Measurements from ENCODE around the gene KCTD1. TPM values are rescaled to one million over a fixed set of nuclear protein-coding genes. Genes with fewer than 3 reads are reported as not detected.
"Not testable (repeated sequence)": the region's sequence is repeated elsewhere in the genome, so short reads cannot be mapped to it uniquely, and the experiment has no call there.

Gene KCTD1
- total RNA-seq, 1 experiment from 2014 or later = 4.9 TPM

DNA sequence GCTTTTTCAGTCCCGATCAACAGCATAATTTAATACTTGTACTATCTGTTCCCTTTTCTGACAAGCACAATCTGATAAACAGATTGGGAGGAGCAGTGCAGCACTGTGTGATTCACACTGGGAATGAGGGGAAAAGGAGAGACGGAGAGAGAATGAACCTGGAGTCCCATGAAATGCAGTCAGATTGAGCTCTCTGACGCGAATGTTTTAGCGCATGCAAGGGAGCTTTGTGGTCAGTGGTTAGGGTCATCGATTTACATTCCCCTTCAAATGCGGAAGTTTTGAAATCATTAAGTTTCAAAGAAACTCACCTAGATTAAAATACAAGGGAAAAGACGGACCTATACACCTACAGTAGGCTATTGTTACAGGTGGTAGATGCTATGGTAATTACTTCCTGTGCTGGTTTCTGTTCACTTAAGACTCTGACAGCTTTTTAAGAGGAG, 99.6 kb downstream of the KCTD1 start:
- no peak for DNase-seq

GRCh38 chr18:26443853-26444252, 104.5 kb downstream of the KCTD1 start:
- DNase-seq = no peak
- Histone ChIP-seq H3K9ac (ENCODE audit: low read length) (no peak overlapping the region), H4K20me1 (ENCODE audit: insufficient read depth, low read depth, low read length) (no peaks in the 10 kb centered on the region), H3K27ac (ENCODE audit: low read length) (no peak overlapping the region), H3K9me2 (replicated peaks; ENCODE audit: insufficient read depth, low read length) (no peaks in the 10 kb centered on the region), H3K4me1 (ENCODE audit: low read length) (peaks cover 25% of the 10 kb centered on the region), H3K4me2 (ENCODE audit: low read depth, low read length, poor library complexity, severe bottlenecking) (no peak overlapping the region), H3K79me2 (ENCODE audit: low read length) (no peaks in the 10 kb centered on the region), H3K9me3 (ENCODE audit: low read length) (no peaks in the 10 kb centered on the region), H3K36me3 (ENCODE audit: insufficient read depth, low read length) (no peaks in the 10 kb centered on the region), H3K27me3 (ENCODE audit: low read length) (no peaks in the 10 kb centered on the region), H2AFZ (ENCODE audit: low read length) (no peak overlapping the region), H3K4me3 (ENCODE audit: low read length) (no peak overlapping the region)

More for the DNA sequence above, 99.6 kb downstream of the KCTD1 start:
- no peaks in the 10 kb centered on the region for H4K20me1 ChIP-seq (ENCODE audit: insufficient read depth, low read depth, low read length)
- H3K27me3 ChIP-seq (ENCODE audit: low read length) = no peaks in the 10 kb centered on the region
- no peaks in the 10 kb centered on the region for H3K9me2 ChIP-seq (replicated peaks; ENCODE audit: insufficient read depth, low read length)
- no peaks in the 10 kb centered on the region for H3K79me2 ChIP-seq (ENCODE audit: low read length)
- H3K36me3 ChIP-seq (ENCODE audit: insufficient read depth, low read length) = no peaks in the 10 kb centered on the region
- H3K4me3 ChIP-seq (ENCODE audit: low read length) = no peak overlapping the region
- H3K4me1 ChIP-seq (ENCODE audit: low read length) = peaks cover 5% of the 10 kb centered on the region; the same call in 1 of the 2 replicates
- H3K27ac ChIP-seq (ENCODE audit: low read length) = no peak overlapping the region
- no peak overlapping the region for H3K9ac ChIP-seq (ENCODE audit: low read length)
- no peaks in the 10 kb centered on the region for H3K9me3 ChIP-seq (ENCODE audit: low read length)
- no peak overlapping the region for H2AFZ ChIP-seq (ENCODE audit: low read length)
- H3K4me2 ChIP-seq (ENCODE audit: low read depth, low read length, poor library complexity, severe bottlenecking) = no peak overlapping the region

DNA sequence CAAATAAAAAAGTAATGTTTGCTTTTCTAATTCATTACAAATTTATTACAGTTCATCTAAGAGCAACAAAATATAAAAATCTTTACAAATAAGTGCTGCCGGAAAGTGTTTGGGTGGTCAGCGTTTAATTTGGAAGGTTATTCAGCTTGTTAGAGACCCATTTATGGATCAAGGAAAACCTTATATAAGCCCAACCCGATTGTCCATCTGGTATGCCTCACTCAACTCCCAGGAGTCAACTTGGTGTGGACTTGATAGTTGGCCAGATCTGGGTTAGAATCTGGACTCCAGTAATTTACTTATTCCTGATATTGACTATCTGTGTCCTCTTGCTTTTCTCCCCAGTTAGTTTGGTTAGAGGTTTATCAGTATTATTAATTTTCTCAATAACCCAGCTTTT, 106.2 kb downstream of the KCTD1 start:
- Histone ChIP-seq H3K27me3 (ENCODE audit: low read length) (no peaks in the 10 kb centered on the region), H3K4me2 (ENCODE audit: low read depth, low read length, poor library complexity, severe bottlenecking) (no peak overlapping the region), H3K9me3 (ENCODE audit: low read length) (no peaks in the 10 kb centered on the region), H3K4me1 (ENCODE audit: low read length) (peaks cover 32% of the 10 kb centered on the region), H3K36me3 (ENCODE audit: insufficient read depth, low read length) (no peaks in the 10 kb centered on the region), H3K4me3 (ENCODE audit: low read length) (no peak overlapping the region), H2AFZ (ENCODE audit: low read length) (no peak overlapping the region), H3K9me2 (replicated peaks; ENCODE audit: insufficient read depth, low read length) (no peaks in the 10 kb centered on the region), H3K9ac (ENCODE audit: low read length) (no peak overlapping the region), H3K27ac (ENCODE audit: low read length) (no peak overlapping the region), H3K79me2 (ENCODE audit: low read length) (no peaks in the 10 kb centered on the region), H4K20me1 (ENCODE audit: insufficient read depth, low read depth, low read length) (no peaks in the 10 kb centered on the region)
- no peak for DNase-seq

DNA sequence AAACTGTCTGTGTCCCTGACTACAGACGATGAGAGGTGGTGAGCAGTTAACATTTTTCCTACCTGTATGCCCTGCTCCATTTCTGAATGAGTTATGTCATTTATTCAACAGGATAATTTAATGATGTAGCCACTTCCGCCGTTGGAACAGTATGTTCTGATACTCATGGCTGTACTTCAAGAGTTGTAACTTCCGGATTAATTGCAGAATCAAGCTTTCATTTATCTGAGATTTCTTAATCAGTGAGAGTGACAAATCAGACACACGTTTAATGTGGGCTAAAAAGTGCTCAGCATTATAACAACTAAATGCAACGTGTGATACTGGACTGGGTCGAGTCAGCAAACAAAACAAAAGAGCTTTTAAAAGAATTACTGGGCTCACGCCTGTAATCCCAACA, 107.7 kb downstream of the KCTD1 start:
- Histone ChIP-seq H3K9me3 (ENCODE audit: low read length) (no peaks in the 10 kb centered on the region), H3K4me1 (ENCODE audit: low read length) (peaks cover 37% of the 10 kb centered on the region), H3K36me3 (ENCODE audit: insufficient read depth, low read length) (no peaks in the 10 kb centered on the region), H3K79me2 (ENCODE audit: low read length) (no peaks in the 10 kb centered on the region), H3K9me2 (replicated peaks; ENCODE audit: insufficient read depth, low read length) (no peaks in the 10 kb centered on the region), H3K27me3 (ENCODE audit: low read length) (no peaks in the 10 kb centered on the region), H4K20me1 (ENCODE audit: insufficient read depth, low read depth, low read length) (no peaks in the 10 kb centered on the region), H3K27ac (ENCODE audit: low read length) (no peak overlapping the region), H3K9ac (ENCODE audit: low read length) (no peak overlapping the region), H3K4me2 (ENCODE audit: low read depth, low read length, poor library complexity, severe bottlenecking) (no peak overlapping the region), H3K4me3 (ENCODE audit: low read length) (no peak overlapping the region), H2AFZ (ENCODE audit: low read length) (no peak overlapping the region)
- DNase-seq = peak; percentile 11

GRCh38 chr18:26439537-26439936, 108.8 kb downstream of the KCTD1 start:
- peaks cover 37% of the 10 kb centered on the region for H3K4me1 ChIP-seq (ENCODE audit: low read length)

GRCh38 chr18:26438980-26439379, 109.4 kb downstream of the KCTD1 start:
- Histone ChIP-seq H3K4me1 (ENCODE audit: low read length) (peaks cover 37% of the 10 kb centered on the region), H3K79me2 (ENCODE audit: low read length) (no peaks in the 10 kb centered on the region), H3K36me3 (ENCODE audit: insufficient read depth, low read length) (no peaks in the 10 kb centered on the region), H3K27me3 (ENCODE audit: low read length) (no peaks in the 10 kb centered on the region), H3K9me2 (replicated peaks; ENCODE audit: insufficient read depth, low read length) (no peaks in the 10 kb centered on the region), H3K9ac (ENCODE audit: low read length) (no peak overlapping the region; the same call in none of the 2 replicates), H3K27ac (ENCODE audit: low read length) (peak overlapping the region; percentile 72), H3K4me3 (ENCODE audit: low read length) (peak overlapping the region; percentile 5; the same call in 1 of the 2 replicates), H3K9me3 (ENCODE audit: low read length) (no peaks in the 10 kb centered on the region), H3K4me2 (ENCODE audit: low read depth, low read length, poor library complexity, severe bottlenecking) (peak overlapping the region; percentile 66), H4K20me1 (ENCODE audit: insufficient read depth, low read depth, low read length) (no peaks in the 10 kb centered on the region), H2AFZ (ENCODE audit: low read length) (peak overlapping the region; percentile 65; the same call in 1 of the 2 replicates)
- peak; percentile 93 for DNase-seq

More at GRCh38 chr18:26439537-26439936, 108.8 kb downstream of the KCTD1 start:
- peak overlapping the region; percentile 66 for H3K4me2 ChIP-seq (ENCODE audit: low read depth, low read length, poor library complexity, severe bottlenecking)
- no peaks in the 10 kb centered on the region for H3K79me2 ChIP-seq (ENCODE audit: low read length)
- H3K9me3 ChIP-seq (ENCODE audit: low read length) = no peaks in the 10 kb centered on the region
- no peak overlapping the region for H2AFZ ChIP-seq (ENCODE audit: low read length)
- no peak overlapping the region for H3K9ac ChIP-seq (ENCODE audit: low read length)
- H3K27ac ChIP-seq (ENCODE audit: low read length) = no peak overlapping the region
- no peak overlapping the region for H3K4me3 ChIP-seq (ENCODE audit: low read length)
- H3K36me3 ChIP-seq (ENCODE audit: insufficient read depth, low read length) = no peaks in the 10 kb centered on the region
- H4K20me1 ChIP-seq (ENCODE audit: insufficient read depth, low read depth, low read length) = no peaks in the 10 kb centered on the region
- H3K9me2 ChIP-seq (replicated peaks; ENCODE audit: insufficient read depth, low read length) = no peaks in the 10 kb centered on the region
- no peaks in the 10 kb centered on the region for H3K27me3 ChIP-seq (ENCODE audit: low read length)
- no peak for DNase-seq

- not testable (repeated sequence) for H3K36me3 ChIP-seq (ENCODE audit: insufficient read depth, low read length); H3K4me3 ChIP-seq (ENCODE audit: low read length); H3K9me2 ChIP-seq (replicated peaks; ENCODE audit: insufficient read depth, low read length); H3K9ac ChIP-seq (ENCODE audit: low read length); DNase-seq; H3K27ac ChIP-seq (ENCODE audit: low read length); H2AFZ ChIP-seq (ENCODE audit: low read length); H3K4me2 ChIP-seq (ENCODE audit: low read depth, low read length, poor library complexity, severe bottlenecking); H3K27me3 ChIP-seq (ENCODE audit: low read length); H3K9me3 ChIP-seq (ENCODE audit: low read length); H3K79me2 ChIP-seq (ENCODE audit: low read length); H4K20me1 ChIP-seq (ENCODE audit: insufficient read depth, low read depth, low read length)
- H3K4me1 ChIP-seq (ENCODE audit: low read length) = peaks cover 37% of the 10 kb centered on the region
Measured at GRCh38 chr18:26437634-26438033, 110.7 kb downstream of the KCTD1 start.

DNA sequence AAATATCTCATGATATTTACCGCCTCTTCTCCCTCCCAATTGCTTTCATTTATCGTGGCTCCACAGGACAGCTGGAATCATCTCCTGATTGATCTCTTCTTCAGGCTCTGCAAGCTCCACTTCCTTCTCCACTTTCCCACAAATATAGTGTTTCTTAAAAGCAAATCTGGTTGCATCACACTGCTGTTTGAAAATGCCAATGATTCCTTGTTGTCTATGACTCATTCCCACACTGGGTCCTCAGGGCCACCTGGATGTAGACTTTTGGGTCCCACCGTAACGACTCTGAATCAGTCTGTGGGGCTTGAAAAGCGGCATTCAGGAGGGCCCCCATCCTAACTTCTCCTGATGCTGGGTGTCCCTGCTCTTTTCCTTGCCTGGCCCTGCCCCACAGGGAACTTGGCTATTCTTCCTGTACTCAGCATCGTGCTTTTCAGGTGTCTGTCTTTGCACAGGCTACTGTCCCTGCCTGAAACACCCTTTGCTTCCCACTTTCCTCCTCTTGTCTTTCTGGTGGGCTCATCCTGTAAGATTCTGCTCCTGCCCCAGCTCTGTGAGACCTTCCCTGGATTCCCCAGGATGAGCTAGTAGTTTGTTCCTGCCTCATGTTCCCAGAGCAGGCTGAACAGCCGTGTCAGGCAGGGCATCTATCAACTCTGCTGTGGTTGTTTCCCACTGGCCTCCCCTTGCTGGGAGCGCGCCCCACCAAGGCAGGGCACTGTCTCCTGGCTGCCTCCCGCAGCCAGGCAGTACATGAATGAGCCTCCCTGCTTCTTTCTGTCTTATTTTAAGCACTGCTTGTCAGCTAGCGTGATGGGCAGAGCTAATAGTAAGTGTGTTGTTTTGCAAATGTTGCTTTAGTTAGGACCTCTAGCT, 111.9 kb downstream of the KCTD1 start:
- H3K4me3 ChIP-seq (ENCODE audit: low read length) = no peak overlapping the region
- no peaks in the 10 kb centered on the region for H4K20me1 ChIP-seq (ENCODE audit: insufficient read depth, low read depth, low read length)
- no peak for DNase-seq
- no peaks in the 10 kb centered on the region for H3K27me3 ChIP-seq (ENCODE audit: low read length)
- no peak overlapping the region for H3K27ac ChIP-seq (ENCODE audit: low read length)
- H3K4me1 ChIP-seq (ENCODE audit: low read length) = peaks cover 30% of the 10 kb centered on the region
- H2AFZ ChIP-seq (ENCODE audit: low read length) = no peak overlapping the region
- no peak overlapping the region for H3K9ac ChIP-seq (ENCODE audit: low read length)
- no peaks in the 10 kb centered on the region for H3K9me2 ChIP-seq (replicated peaks; ENCODE audit: insufficient read depth, low read length)
- no peaks in the 10 kb centered on the region for H3K9me3 ChIP-seq (ENCODE audit: low read length)
- H3K4me2 ChIP-seq (ENCODE audit: low read depth, low read length, poor library complexity, severe bottlenecking) = no peak overlapping the region
- no peaks in the 10 kb centered on the region for H3K36me3 ChIP-seq (ENCODE audit: insufficient read depth, low read length)
- H3K79me2 ChIP-seq (ENCODE audit: low read length) = no peaks in the 10 kb centered on the region
